Cardiac fibroblast (primary cell): ENCODE measurements around the gene INPP5K.

Experiments used
- DNase-seq, 2 donors: peaks; one replicate each; pipeline versions ENCODE4 v3.0.0 to v3.0.0-alpha.2; 2010; ENCODE audit warnings: low read depth in 2 of 2
- H3K4me3 ChIP-seq, 2 donors: replicated peaks in 1 of 2; 1 replicate in 1 of 2; 2 replicates in 1 of 2; pipeline ENCODE4 v1.5.1; 2011; ENCODE audit warnings: low read depth in 2 of 2, low read length in 2 of 2, mild to moderate bottlenecking in 2 of 2, moderate library complexity in 1 of 2
- CTCF ChIP-seq: IDR thresholded peaks from one replicate; pipeline ENCODE4 v1.5.1; 2011; ENCODE audit warnings: low read depth, mild to moderate bottlenecking, low read length, inconsistent platforms

Gene INPP5K

GRCh38 chr17:1546292-1546922 is 30.0 kb upstream of the INPP5K start:
- H3K4me3 ChIP-seq, result no peak overlapping the region
- TF ChIP-seq CTCF, result no peak
- no peak for DNase-seq

- no peak for DNase-seq
- no peak overlapping the region for H3K4me3 ChIP-seq
- TF ChIP-seq CTCF, result no peak
These were observed 29.2 kb upstream of the INPP5K start for GRCh38 chr17:1545618-1546017.

- no peak overlapping the region for H3K4me3 ChIP-seq
- TF ChIP-seq CTCF, result no peak
- DNase-seq, result no peak
These were observed 25.9 kb upstream of the INPP5K start for GRCh38 chr17:1542316-1542715.

- no peak overlapping the region for H3K4me3 ChIP-seq
- no peak for DNase-seq
- TF ChIP-seq CTCF, result no peak
These were observed 25.0 kb upstream of the INPP5K start for GRCh38 chr17:1541367-1541904.

GRCh38 chr17:1539811-1540210 is 23.4 kb upstream of the INPP5K start:
- TF ChIP-seq CTCF, result no peak
- no peak for DNase-seq
- no peak overlapping the region for H3K4me3 ChIP-seq

GRCh38 chr17:1535737-1536136 is 19.3 kb upstream of the INPP5K start:
- DNase-seq, result no peak
- no peak overlapping the region for H3K4me3 ChIP-seq
- TF ChIP-seq CTCF, result no peak
